Measurements from ENCODE around the gene PRR12. TPM values are rescaled to one million over a fixed set of nuclear protein-coding genes. Genes with fewer than 3 reads are reported as not detected.

Gene PRR12
- total and polyA plus RNA-seq, 5 experiments from 2014 or later, result 0.24 to 62.1 (median 0.69) TPM

DNA sequence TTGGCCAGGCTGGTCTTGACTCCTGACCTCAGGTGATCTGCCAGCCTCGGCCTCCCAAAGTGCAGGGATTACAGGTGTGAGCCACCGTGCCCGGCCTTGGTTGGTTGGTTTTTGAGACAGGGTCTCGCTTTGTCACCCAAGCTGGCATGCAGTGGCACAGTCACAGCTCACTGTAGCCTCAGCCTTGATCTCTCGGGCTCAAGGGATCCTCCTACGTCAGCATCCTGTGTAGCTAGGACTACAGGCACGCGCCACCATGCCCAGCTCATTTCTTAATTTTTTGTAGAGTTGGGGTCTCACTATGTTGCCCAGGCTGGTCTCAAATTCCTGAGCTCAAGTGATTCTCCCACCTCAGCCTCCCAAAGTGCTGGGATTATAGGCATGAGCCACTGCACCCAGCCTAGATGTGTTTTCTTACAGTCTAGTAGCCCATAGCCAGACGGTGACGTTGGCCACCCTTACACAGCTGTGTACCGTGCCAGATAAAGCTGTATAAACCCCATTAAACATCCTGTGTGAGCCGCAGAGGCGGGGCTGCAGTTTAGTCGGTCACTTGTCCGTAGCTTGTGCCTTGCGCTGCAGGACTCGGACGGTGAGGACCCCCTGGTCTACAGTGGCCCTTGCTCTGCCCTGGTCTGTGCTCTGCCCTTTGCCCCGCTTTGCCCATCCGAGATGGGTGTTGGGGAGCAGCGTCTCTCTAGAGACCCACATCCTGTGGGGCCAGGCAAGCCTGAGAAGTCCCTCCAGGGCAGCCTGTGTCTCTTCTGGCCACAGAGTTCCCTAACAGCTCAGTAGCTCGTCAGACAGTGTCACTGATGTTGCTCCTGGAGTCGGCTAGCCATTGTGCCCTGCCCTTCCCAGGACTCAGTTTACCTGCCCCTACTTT, 64.8 kb downstream of the PRR12 start:
- Mint-ChIP-seq H3K4me3 (no peak overlapping the region), H3K36me3 (peaks cover 0 to 48% (median 6%) of the 10 kb centered on the region in 3 donors), H3K27ac (peak overlapping the region in 3 of 10 donors; percentile 21 to 58 (median 32)), H3K27me3 (no peaks in the 10 kb centered on the region), H3K4me1 (peaks cover 0 to 15% (median 5%) of the 10 kb centered on the region in 4 donors), H3K9me3 (no peaks in the 10 kb centered on the region)
- DNase-seq, result no peak
- ATAC-seq, result no peak
- POLR2A ChIA-PET, result interaction anchor here (0.7 to 3.3 kb wide), 3 partner anchors 9 to 20 kb away, joined by 3 to 21 read pairs (median 9); partner anchors contain the start of genes BCL2L12, IRF3, RRAS and SCAF1

DNA sequence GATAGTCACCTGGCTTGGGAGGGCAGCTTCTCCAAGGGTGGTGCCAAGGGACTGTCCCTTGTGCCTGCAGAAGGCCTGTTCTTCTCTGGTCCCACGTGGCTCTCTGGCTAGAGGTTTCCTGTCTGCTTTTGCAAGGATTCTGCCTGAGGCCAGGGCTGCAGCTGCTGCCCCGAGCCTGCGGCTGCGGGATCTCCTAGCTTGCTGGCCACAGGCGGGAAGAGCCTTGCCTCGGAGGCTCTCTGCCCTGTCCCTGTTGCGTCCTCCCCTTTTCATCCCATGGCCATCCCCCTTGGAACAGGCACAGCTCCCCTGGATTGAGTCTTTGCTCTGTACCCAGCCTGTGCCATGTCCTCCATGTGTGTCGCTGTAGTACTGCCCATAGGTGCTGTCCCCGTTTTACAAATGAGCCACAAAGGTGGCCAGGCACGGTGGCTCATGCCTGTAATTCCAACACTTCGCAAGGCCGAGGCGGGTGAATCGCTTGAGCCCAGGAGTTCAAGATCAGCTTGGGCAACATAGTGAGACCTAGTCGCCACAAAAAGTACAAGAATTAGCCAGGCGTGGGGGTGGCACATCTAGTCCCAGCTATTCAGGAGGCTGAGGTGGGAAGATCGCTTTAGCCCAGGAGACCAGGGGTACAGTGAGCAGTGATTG, 65.6 kb downstream of the PRR12 start:
- no peak overlapping the region for H3K4me3 Mint-ChIP-seq
- H3K27me3 Mint-ChIP-seq, result no peaks in the 10 kb centered on the region
- DNase-seq (no peak), ATAC-seq (no peak)
- POLR2A ChIA-PET, result interaction anchor here (0.7 to 3.3 kb wide), 4 partner anchors 8 to 20 kb away, joined by 3 to 21 read pairs (median 9); partner anchors contain the start of genes BCL2L12, IRF3, RRAS and SCAF1
- peak overlapping the region in 3 of 10 donors; percentile 37 to 73 (median 71) for H3K27ac Mint-ChIP-seq
- peaks cover 0 to 21% (median 7%) of the 10 kb centered on the region in 4 donors for H3K4me1 Mint-ChIP-seq
- no peaks in the 10 kb centered on the region for H3K9me3 Mint-ChIP-seq
- peaks cover 0 to 53% (median 8%) of the 10 kb centered on the region in 3 donors for H3K36me3 Mint-ChIP-seq

DNA sequence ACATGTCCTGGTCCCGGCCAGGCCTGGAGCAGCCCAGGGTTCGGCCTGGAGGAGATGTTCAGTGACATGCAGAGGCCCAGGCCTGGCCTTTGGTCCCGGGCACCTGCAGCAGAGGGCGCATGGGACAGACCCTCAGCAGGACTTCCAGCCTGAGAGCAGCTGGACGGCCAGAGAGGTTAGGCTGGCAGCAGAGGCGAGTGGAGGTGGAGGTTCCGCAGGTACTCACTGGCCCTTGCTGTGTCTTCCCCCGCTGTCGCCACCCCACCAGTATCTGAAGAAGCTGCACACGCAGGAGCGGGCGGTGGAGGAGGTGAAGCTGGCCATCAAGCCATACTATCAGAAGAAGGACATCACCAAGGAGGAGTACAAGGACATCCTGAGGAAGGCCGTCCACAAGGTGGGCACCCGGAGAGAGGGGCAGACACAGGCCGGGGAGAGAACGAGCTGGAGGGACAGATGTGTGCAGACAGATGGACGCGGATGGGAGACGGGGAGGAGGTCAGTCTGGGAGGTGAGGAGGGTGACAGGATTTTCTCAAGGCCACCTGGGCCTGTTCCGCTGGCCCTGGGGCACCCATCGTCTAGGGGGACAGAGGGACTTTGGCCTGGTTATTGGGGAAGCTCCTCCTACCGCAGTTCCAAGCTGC, 66.6 kb downstream of the PRR12 start:
- no peak overlapping the region for H3K4me3 Mint-ChIP-seq
- no peaks in the 10 kb centered on the region for H3K9me3 Mint-ChIP-seq
- POLR2A ChIA-PET, result interaction anchor here (2.0 kb wide), 1 partner anchor 15 kb away, joined by 9 read pairs; the partner anchor contains the start of gene SCAF1
- ATAC-seq (no peak), DNase-seq (no peak)
- peak overlapping the region in 7 of 10 donors; percentile 22 to 87 (median 52) for H3K27ac Mint-ChIP-seq
- H3K4me1 Mint-ChIP-seq, result peaks cover under 1 to 27% (median 8%) of the 10 kb centered on the region in 4 donors
- H3K27me3 Mint-ChIP-seq, result no peaks in the 10 kb centered on the region
- peaks cover 0 to 56% (median 12%) of the 10 kb centered on the region in 3 donors for H3K36me3 Mint-ChIP-seq

DNA sequence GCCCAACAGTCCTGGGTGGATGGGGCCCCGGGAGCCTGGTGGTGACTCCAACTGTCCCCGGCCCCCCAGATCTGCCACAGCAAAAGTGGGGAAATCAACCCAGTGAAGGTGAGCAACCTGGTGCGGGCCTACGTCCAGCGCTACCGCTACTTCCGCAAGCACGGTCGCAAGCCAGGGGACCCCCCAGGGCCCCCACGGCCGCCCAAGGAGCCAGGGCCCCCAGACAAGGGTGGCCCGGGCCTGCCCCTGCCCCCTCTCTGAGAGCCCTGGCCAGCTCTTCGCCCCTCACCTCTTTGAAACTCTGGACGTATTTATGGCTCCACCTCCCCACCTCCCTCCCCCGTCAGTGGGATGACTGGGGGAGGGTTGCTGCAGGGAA, 67.1 kb downstream of the PRR12 start:
- Mint-ChIP-seq H3K27me3 (no peaks in the 10 kb centered on the region), H3K4me1 (peaks cover 2 to 32% (median 12%) of the 10 kb centered on the region in 4 donors), H3K36me3 (peaks cover 0 to 53% (median 12%) of the 10 kb centered on the region in 3 donors), H3K4me3 (no peak overlapping the region), H3K9me3 (no peaks in the 10 kb centered on the region), H3K27ac (peak overlapping the region in 1 of 10 donors; percentile 52)
- ATAC-seq, result no peak
- POLR2A ChIA-PET, result interaction anchor here (1.1 to 2.0 kb wide), 2 partner anchors 16 to 41 kb away, joined by 4 to 9 read pairs; partner anchors contain the start of gene SCAF1
- DNase-seq, result no peak

DNA sequence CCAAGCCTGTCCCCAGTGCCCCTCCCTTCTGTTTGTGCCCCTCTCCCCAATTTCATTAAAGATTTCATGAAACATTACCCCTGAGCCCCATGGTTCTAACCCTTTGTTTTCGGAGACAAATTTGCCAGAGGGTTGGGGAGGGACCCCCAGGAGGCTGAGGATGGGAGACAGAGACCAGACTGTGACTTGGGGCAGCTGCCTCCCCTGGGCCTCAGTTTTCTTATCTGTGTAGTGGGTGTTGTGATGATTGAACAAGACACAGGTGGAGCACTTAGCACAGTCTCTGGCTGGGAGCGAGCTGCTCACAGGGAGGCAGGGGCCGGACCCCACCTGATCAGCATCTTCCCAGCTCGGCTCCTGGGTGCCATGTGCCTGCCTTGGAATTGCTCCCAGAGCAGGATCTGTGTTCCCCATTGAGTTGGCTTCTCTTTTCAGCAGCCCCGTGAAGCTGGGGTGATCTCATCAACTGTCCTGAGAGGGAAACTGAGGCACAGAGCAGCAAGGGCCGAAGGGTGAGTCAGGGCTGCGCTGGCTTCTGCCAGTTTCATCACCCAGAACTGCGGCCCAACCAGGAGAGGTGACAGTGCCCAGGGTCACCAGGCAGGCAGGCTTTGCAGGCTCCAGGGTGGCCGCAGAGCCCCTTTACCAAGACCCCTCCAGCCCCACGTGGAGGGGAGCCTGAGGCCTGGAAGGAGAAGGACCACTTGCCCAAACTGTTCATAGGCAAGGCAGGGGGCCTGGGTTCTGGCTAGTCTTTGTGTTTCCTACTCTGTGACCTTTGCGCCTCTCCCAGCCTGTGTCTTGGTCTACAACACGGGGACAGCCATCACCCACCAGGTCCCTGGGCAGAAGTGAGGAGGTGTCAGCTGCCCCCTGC, 67.8 kb downstream of the PRR12 start:
- Mint-ChIP-seq H3K27ac (peak overlapping the region in 2 of 10 donors; percentile 27 to 51), H3K4me1 (peaks cover 2 to 37% (median 17%) of the 10 kb centered on the region in 4 donors), H3K36me3 (peaks cover 0 to 51% (median 12%) of the 10 kb centered on the region in 3 donors), H3K9me3 (no peaks in the 10 kb centered on the region), H3K4me3 (no peak overlapping the region), H3K27me3 (no peaks in the 10 kb centered on the region)
- DNase-seq (no peak), ATAC-seq (no peak)
- POLR2A ChIA-PET, result interaction anchor here (0.7 to 2.0 kb wide), 4 partner anchors 17 to 41 kb away, joined by 3 to 9 read pairs (median 4); partner anchors contain the start of genes PRMT1 and SCAF1

DNA sequence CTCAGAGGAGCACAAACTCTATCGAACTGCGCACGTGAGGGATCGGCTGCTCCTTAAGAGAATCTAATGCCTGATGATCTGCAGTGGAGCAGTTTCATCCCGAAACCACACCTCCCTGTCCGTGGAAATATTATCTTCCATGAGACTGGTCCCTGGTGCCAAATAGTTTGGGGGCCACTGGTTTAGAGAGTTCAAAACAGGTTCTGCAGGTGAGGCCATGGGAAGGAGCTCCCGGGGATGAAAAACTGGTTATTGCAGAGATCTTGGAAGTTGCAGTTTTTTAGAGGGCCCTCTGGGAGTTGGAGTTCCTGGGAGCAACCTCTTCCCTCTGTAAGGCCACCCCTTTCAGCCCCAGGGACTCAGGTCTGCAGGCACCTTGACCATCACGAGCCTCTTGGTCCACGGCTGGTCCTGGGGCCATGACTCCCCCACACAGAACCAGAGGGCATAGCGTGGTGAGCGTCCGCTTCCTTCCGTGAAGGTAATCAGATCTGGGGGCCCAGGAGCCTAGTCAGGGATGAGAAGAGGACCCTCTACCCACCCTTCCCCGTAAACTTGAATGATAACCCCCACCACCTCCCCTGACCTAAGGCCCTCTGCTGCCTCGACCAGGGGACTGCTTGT, 69.5 kb downstream of the PRR12 start:
- H3K27ac Mint-ChIP-seq, result peak overlapping the region in 5 of 10 donors; percentile 51 to 83 (median 62)
- H3K27me3 Mint-ChIP-seq, result no peaks in the 10 kb centered on the region
- H3K9me3 Mint-ChIP-seq, result no peaks in the 10 kb centered on the region
- ATAC-seq (no peak), DNase-seq (no peak)
- POLR2A ChIA-PET, result interaction anchor here (0.7 kb wide), 2 partner anchors 20 to 59 kb away, joined by 3 to 4 read pairs; partner anchors contain the start of gene RRAS
- H3K4me1 Mint-ChIP-seq, result peaks cover 12 to 44% (median 25%) of the 10 kb centered on the region in 4 donors
- H3K36me3 Mint-ChIP-seq, result peaks cover 0 to 42% (median 10%) of the 10 kb centered on the region in 3 donors
- no peak overlapping the region for H3K4me3 Mint-ChIP-seq

DNA sequence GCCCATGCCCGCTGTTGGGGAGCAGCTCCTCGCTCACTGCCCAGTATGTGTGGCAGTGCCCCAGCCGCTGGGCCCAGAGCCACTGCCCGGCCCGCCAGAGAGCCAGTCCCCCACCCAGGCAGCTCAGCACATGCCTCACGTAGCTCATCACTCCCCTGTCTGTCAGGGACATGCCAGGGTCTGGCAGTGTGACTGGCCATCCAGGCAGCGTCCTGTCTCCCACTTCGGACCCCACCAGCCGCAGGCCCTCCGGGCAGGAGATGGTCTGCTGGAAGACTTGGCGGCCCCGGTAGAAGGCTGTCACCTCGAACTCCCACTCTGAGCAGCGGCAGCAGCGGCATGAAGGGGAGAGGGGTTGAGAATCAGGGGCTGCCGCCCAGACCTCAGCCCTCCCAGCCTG, 71.0 kb downstream of the PRR12 start:
- Mint-ChIP-seq H3K9me3 (no peaks in the 10 kb centered on the region), H3K27ac (peak overlapping the region in 2 of 10 donors; percentile 22 to 68), H3K36me3 (peaks cover 0 to 31% (median 10%) of the 10 kb centered on the region in 3 donors), H3K27me3 (no peaks in the 10 kb centered on the region), H3K4me1 (peaks cover 23 to 57% (median 39%) of the 10 kb centered on the region in 4 donors), H3K4me3 (peak overlapping the region in 1 of 10 donors; percentile 11)
- no peak for DNase-seq
- POLR2A ChIA-PET, result interaction anchor here (0.6 to 5.6 kb wide), 5 partner anchors 15 to 192 kb away, joined by 3 to 98 read pairs (median 4); partner anchors contain the start of genes PRMT1, RRAS and SCAF1
- no peak for ATAC-seq

DNA sequence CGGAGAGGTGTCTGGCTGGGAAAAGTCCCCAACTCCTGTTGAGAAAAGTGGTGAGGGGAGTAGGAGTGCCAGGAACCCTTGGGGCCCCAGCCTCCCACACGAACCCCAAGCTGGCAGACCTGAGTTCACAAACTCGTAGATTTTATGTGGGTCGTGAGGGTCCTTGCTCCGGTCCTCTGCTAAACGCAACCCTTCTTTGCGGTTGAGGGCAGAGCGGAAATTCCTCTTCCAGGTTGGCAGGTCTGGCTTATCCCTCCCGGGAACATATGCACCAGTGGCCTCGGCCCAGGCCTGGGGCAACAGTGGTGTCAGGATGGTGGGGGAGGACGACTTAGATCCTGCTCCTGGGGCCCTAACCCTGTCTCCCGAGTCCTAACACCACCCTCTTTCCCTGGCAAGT, 72.2 kb downstream of the PRR12 start:
- H3K9me3 Mint-ChIP-seq, result no peaks in the 10 kb centered on the region
- peak overlapping the region; percentile 55 to 100 (median 98) for H3K4me3 Mint-ChIP-seq
- POLR2A ChIA-PET, result interaction anchor here (1.2 to 5.6 kb wide), 9 partner anchors 13 to 168 kb away, joined by 4 to 98 read pairs (median 15); partner anchors contain the start of genes AP2A1, NOSIP, PRMT1 and PRR12
- ATAC-seq (no peak), DNase-seq (no peak)
- H3K27me3 Mint-ChIP-seq, result no peaks in the 10 kb centered on the region
- peaks cover 23 to 62% (median 44%) of the 10 kb centered on the region in 4 donors for H3K4me1 Mint-ChIP-seq
- peaks cover 0 to 27% (median 8%) of the 10 kb centered on the region in 3 donors for H3K36me3 Mint-ChIP-seq
- H3K27ac Mint-ChIP-seq, result peak overlapping the region; percentile 96 to 100 (median 98)

DNA sequence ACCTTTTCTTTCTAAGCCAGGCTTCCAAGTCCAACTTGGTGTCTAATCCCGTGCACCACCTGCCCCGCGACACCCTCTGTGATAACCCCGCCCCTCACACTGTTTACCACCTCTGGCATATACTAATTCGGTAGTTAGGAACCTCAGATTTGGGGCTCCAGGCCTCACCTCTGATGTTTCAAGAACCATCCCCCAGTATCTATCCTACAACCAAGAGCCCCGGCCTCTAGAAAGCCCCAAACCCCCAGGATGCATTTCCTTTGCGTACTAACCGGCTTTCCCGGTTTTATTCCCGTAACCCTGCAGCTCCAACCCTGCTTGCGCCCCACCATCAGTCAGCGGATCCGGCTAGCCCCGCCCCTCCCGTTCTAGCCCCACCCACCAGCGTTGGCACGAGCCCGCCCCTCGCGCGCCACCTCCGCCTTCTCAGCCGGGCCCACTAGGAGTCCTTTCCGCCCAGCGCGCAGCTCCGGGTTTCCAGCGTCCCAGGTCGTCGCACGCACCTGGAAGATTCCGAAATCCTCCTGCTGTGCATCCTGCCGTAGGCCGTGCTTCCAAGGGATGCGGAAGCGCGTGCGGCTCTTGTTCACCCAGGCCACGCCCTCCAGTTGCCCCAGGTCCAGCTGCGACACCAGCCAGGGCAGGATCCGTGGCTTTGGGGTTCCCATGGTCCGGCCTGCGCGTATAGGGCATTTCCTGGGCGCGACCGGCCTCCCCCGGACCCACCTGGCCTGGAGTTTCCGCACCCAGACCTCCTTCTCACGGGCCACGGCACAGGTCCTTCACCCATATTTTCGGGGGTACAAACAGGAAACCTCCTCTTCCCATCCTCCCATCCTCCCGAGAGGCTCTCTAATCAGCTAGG, 73.4 kb downstream of the PRR12 start:
- Mint-ChIP-seq H3K27me3 (no peaks in the 10 kb centered on the region), H3K36me3 (peaks cover 0 to 25% (median 8%) of the 10 kb centered on the region in 3 donors), H3K4me3 (peak overlapping the region; percentile 96 to 100 (median 99)), H3K9me3 (no peaks in the 10 kb centered on the region), H3K27ac (peak overlapping the region; percentile 96 to 100 (median 98)), H3K4me1 (peaks cover 23 to 59% (median 44%) of the 10 kb centered on the region in 4 donors)
- DNase-seq (peak; percentile 77 to 97 (median 88)), ATAC-seq (peak; percentile 67 to 68)
- POLR2A ChIA-PET, result interaction anchor here (0.5 to 5.6 kb wide), 21 partner anchors 9 to 720 kb away, joined by 3 to 98 read pairs (median 5); partner anchors contain the start of genes AKT1S1, AP2A1, CD37 and GYS1

DNA sequence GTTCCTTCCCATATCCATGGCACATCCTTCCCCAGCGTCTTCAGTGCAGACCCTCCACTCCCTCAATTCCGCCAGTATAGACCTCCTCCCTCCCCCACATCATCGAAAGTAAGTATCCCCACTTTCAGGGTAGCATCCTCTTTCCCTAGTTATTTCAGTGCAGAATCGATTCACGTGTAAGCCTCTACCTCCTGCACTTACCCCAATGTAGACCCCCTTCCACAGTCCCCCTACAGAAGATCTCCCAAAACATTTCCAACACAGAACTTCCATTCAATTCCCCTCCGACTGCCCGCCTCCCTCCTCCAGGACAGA, 74.0 kb downstream of the PRR12 start:
- DNase-seq, result peak in 1 of 10 donors; percentile 33

More for the DNA sequence above, 74.0 kb downstream of the PRR12 start:
- H3K4me3 Mint-ChIP-seq, result peak overlapping the region; percentile 96 to 100 (median 99)
- H3K27me3 Mint-ChIP-seq, result no peaks in the 10 kb centered on the region
- H3K9me3 Mint-ChIP-seq, result no peaks in the 10 kb centered on the region
- peaks cover 23 to 57% (median 44%) of the 10 kb centered on the region in 4 donors for H3K4me1 Mint-ChIP-seq
- H3K27ac Mint-ChIP-seq, result peak overlapping the region; percentile 94 to 100 (median 98)
- peaks cover 0 to 24% (median 8%) of the 10 kb centered on the region in 3 donors for H3K36me3 Mint-ChIP-seq
- POLR2A ChIA-PET, result interaction anchor here (0.6 to 5.6 kb wide), 15 partner anchors 10 to 681 kb away, joined by 3 to 98 read pairs (median 7); partner anchors contain the start of genes AKT1S1, CD37, GYS1 and NOSIP
- ATAC-seq, result peak in 1 of 2 donors; percentile 1

Measured in naive thymus-derived CD8-positive, alpha-beta T cell (primary cell).